GM12872 (cell line): Measurements from ENCODE around the gene TNFSF18.

Experiments
- TF ChIP-seq, protein P1 (sequence below): IDR thresholded peaks from 3 replicates; pipeline ENCODE4 v1.5.1; 2011; ENCODE audit warnings: low read depth, mild to moderate bottlenecking, low read length, moderate library complexity; ENCODE audit not compliant: insufficient read depth

TNFSF18 gene

DNA sequence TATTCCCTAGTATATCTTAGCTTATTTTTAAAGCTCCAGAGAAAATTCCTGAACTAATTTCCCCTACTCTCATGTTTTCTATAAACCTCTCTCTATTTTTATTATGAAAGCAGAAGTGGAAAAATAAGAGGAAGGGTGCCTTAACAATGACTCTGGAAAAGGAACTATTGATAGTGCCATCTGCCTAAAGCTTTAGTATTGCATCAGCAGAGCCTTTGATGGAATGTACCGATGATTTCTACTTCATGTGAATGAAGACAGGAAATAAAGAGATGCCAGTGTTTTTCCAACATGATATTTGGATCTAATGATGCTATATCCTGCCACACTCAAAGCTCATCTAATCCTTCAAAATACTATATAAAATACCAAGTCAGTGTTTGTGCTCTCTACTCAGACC, 35.1 kb downstream of the TNFSF18 start:
- TF ChIP-seq, protein P1, sequence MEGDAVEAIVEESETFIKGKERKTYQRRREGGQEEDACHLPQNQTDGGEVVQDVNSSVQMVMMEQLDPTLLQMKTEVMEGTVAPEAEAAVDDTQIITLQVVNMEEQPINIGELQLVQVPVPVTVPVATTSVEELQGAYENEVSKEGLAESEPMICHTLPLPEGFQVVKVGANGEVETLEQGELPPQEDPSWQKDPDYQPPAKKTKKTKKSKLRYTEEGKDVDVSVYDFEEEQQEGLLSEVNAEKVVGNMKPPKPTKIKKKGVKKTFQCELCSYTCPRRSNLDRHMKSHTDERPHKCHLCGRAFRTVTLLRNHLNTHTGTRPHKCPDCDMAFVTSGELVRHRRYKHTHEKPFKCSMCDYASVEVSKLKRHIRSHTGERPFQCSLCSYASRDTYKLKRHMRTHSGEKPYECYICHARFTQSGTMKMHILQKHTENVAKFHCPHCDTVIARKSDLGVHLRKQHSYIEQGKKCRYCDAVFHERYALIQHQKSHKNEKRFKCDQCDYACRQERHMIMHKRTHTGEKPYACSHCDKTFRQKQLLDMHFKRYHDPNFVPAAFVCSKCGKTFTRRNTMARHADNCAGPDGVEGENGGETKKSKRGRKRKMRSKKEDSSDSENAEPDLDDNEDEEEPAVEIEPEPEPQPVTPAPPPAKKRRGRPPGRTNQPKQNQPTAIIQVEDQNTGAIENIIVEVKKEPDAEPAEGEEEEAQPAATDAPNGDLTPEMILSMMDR, result no peak

DNA sequence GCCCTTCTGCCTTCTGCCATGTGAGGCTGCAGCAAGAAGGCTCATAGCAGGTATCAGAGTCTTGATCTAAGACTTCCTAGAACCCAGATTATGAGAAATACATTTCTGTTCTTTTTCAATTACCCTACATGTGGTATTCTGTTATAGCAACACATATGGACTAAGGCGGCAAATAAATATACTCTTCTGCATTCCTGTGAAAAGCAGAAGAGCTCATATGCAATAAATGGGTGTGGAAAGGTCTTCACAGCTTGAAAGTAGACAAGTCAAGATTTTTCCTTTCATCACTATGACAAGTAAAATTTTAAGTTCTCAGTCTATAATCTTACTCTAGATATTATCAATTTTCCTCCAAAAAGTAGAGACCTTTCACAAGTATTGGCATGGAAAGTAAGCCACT, 36.6 kb downstream of the TNFSF18 start:
- TF ChIP-seq, protein P1, result no peak

DNA sequence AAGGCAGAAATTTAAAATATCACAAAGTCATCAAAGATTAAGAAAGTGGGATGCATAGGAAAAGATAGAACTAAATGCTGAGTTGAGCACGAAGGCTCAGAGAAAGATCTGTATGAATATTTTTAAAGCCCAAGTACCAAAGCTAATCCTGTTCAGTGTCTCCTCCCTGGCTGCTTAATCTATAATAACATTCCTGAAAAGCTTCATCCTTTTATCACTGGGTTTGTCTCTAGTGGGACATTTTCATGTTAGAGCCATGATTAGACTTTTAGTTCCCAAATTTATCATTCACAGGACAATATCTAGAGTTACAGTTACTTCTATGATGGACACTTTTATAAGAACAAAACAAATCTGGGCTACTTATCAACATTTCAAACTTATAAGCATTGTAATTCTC, 38.6 kb downstream of the TNFSF18 start:
- TF ChIP-seq, protein P1, result no peak

DNA sequence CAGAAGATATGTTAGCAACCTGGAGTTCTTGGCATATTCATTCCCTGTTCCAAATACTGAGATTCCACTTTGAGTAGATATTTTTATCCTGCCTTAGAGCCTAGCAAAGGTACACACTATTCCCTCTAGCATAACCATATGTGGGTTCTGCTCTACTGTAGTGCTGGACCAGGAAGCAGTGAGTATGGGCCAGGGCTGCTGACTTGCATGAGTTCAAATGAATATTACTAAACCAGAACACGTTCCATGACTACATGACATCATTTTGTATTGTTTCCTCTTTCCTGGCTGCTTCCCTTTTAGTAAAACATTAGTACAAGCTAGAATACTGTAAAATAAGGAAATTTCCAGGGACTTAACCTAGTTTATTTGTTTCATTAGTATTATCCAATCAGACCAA, 41.1 kb downstream of the TNFSF18 start:
- TF ChIP-seq, protein P1, result no peak

DNA sequence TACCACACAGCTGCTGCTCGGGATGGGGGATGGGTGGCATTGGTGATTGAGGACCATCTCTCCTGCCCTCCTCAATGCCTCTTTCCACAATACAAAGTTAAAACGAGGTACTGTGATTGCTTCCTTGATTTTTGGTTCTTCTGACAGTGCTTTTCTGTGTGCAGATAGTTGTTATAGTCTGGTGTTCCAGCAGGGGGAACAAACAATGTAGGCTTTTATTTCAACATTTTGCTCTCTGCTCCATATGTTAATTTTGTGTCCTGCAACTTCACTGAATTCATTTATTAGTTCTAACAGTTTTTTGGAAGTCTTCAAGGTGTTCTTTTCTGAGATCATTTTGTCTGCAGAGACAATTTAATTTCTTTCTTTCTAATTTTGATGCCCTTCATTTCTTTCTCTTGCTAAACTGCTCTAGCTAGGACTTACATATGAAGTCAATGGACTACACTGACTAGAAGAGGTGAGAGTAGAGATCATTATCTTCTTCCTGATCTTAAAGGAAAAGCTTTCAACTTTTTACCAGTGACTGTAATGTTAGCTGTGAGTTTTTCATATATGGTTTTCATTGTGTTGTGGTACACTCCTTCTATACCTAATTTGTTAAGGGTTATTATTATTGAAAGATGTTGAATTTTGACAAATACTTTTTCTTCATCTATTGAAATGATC, 45.4 kb downstream of the TNFSF18 start:
- TF ChIP-seq, protein P1, result no peak

DNA sequence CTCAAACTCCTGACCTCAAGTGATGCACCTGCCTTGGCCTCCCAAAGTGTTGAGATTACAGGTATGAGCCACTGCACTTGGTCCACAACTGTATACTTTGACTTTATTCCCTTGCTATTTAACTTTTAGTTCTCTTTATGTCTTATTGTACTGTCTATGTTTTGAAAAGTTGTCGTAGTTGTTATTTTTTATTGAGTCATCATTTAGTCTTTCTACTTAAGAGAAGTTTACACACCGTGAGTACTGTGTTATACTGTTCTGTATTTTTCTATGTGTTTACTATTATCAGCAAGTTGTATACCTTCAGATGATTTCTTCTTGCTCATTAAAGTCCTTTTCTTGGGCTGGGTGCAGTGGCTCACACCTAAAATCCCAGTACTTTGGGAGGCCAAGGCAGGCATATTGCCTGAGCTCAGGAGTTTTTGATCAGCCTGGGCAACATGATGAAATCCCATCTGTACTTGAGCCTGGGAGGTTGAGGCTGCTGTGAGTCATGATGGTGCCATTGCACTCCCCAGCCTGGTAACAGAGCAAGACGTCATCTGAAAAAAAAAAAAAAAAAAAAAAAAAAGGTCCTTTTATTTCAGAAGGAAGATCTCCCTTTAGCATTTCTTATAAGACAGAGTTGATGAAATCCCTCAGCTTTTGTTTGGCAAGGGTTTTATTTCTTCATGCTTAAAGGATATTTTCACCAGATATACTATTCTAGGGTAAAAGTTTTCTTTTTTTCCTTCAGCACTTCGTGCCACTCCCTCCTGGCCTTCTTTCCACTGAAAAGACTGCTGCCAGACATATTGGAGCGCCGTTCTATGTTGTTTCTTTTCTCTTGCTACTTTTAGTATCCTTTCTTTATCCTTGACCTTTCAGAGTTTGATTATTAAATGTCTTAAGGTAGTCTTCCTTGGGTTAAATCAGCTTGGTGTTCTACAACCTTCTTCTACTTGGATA, 47.6 kb downstream of the TNFSF18 start:
- TF ChIP-seq, protein P1, result no peak

DNA sequence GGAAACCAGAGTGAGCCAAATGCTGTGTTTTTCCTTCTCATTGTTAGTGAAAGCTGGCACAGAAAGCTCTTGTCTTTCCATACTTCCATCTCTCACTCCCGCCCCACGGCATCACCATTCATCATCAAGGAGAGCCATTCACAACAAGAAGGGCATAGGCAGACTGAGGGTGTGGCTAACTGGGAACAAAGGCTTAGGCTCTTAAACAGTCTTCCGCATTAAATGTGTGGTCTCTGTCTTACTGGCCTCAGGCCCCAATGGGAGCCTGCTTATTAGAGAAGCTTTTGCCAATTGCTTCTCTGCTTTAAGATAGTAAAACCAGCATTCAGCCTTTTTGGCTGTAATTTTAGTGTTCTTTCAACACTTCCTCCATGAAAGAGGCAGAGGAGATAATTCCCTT, 51.4 kb downstream of the TNFSF18 start:
- TF ChIP-seq, protein P1, result no peak
